HEK293T (cell line): Measurements from ENCODE around the gene MRPL12.

ENCODE experiments used
- CTCF ChIA-PET: fragments of 350-600 bp; formaldehyde crosslinking; extraction: SDS; loops from one replicate; lab custom pipeline; 2021; ENCODE audit warnings: antibody characterized with exemption, inconsistent platforms; lab: Yijun Ruan, JAX
- POLR2A ChIA-PET: fragments of 350-600 bp; formaldehyde crosslinking; extraction: SDS; loops from one replicate; lab custom pipeline; 2020; ENCODE audit warnings: antibody characterized with exemption, inconsistent platforms; lab: Yijun Ruan, JAX
- DNase-seq: peaks from one replicate; pipeline ENCODE4 v3.0.0; 2012; ENCODE audit warnings: mixed read lengths; ENCODE audit errors: extremely low spot score
- ARNT ChIP-seq: fragments of 450-650 bp; IDR thresholded peaks from 2 replicates; pipeline ENCODE4 v1.6.1; 2017; ENCODE audit warnings: mild to moderate bottlenecking
- BHLHE40 ChIP-seq: fragments of 450-650 bp; IDR thresholded peaks from 2 replicates; pipeline ENCODE4 v1.6.1; 2016; ENCODE audit warnings: mild to moderate bottlenecking, moderate library complexity, borderline replicate concordance
- CTBP1 ChIP-seq: fragments of 450-650 bp; IDR thresholded peaks from 2 replicates; pipeline ENCODE4 v1.6.1; 2016; ENCODE audit warnings: borderline replicate concordance
- ELF4 ChIP-seq: fragments of 450-650 bp; IDR thresholded peaks from 2 replicates; pipeline ENCODE4 v1.6.1; 2017; ENCODE audit warnings: antibody characterized with exemption
- FOXA1 ChIP-seq: fragments of 450-650 bp; IDR thresholded peaks from 2 replicates; pipeline ENCODE4 v1.6.1; 2016; ENCODE audit warnings: mild to moderate bottlenecking
- FOXK2 ChIP-seq: fragments of 450-650 bp; IDR thresholded peaks from 2 replicates; pipeline ENCODE4 v1.6.1; 2016; ENCODE audit warnings: mild to moderate bottlenecking
- FOXM1 ChIP-seq: fragments of 450-650 bp; IDR thresholded peaks from 2 replicates; pipeline ENCODE4 v1.6.1; 2017; ENCODE audit warnings: mild to moderate bottlenecking, borderline replicate concordance
- HDGF ChIP-seq: fragments of 450-650 bp; IDR thresholded peaks from 2 replicates; pipeline ENCODE4 v1.6.1; 2017; ENCODE audit warnings: antibody characterized with exemption, borderline replicate concordance
- L3MBTL2 ChIP-seq: fragments of 450-650 bp; conservative IDR thresholded peaks from 2 replicates; pipeline ENCODE4 v1.6.1; 2016; ENCODE audit warnings: mild to moderate bottlenecking
- LEF1 ChIP-seq: fragments of 450-650 bp; IDR thresholded peaks from 2 replicates; pipeline ENCODE4 v1.6.1; 2017; ENCODE audit warnings: mild to moderate bottlenecking, borderline replicate concordance
- NFRKB ChIP-seq: fragments of 450-650 bp; IDR thresholded peaks from 2 replicates; pipeline ENCODE4 v1.6.1; 2016; ENCODE audit warnings: mild to moderate bottlenecking, moderate library complexity
- SP1 ChIP-seq: fragments of 450-650 bp; IDR thresholded peaks from 2 replicates; pipeline ENCODE4 v1.6.1; 2017
- SUZ12 ChIP-seq: fragments of 450-650 bp; IDR thresholded peaks from 2 replicates; pipeline ENCODE4 v1.6.1; 2016; ENCODE audit warnings: mild to moderate bottlenecking
- TARDBP ChIP-seq: fragments of 450-650 bp; IDR thresholded peaks from 2 replicates; pipeline ENCODE4 v1.6.1; 2016
- ZNF384 ChIP-seq: fragments of 450-650 bp; IDR thresholded peaks from 2 replicates; pipeline ENCODE4 v1.6.1; 2016
- TF ChIP-seq, protein P1 (sequence below): fragments of 450-650 bp; IDR thresholded peaks from 2 replicates; pipeline ENCODE4 v1.6.1; 2016

MRPL12 gene

DNA sequence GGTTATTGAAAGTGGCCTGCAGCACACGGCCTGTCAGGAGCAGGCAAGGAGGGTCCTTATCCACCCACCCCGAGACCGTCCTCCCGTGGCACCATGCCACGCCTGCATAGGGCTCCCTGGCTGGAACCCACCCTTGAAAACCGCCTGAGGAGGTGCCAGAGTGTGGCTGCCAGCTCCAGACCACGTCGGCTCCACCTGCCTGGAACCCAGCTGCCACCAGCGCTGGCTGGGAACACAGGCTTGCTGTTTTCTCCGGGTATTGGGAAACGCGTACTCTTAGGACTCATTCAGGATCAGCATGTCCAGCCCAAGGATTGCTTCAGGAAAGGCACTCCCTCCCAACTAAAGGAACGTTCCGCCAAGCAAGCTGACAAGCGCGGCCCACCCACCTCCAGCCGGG is 26.3 kb upstream of the MRPL12 start:
- TF ChIP-seq FOXM1 (no peak), ARNT (no peak), FOXK2 (no peak)
- ChIA-PET CTCF (no interaction called here), POLR2A (interaction anchor here (0.8 to 2.0 kb wide), 4 partner anchors 10 to 24 kb away, joined by 3 to 21 read pairs (median 4); partner anchors contain the start of genes CCDC137 and OXLD1)
- DNase-seq: no peak

GRCh38 chr17:81680150-81680549 is 23.0 kb upstream of the MRPL12 start:
- DNase-seq: no peak
- CTCF ChIA-PET: no interaction called here
- TF ChIP-seq HDGF: no peak
- TF ChIP-seq FOXM1: no peak
- no peak for TF ChIP-seq SP1
- TF ChIP-seq, protein P1, sequence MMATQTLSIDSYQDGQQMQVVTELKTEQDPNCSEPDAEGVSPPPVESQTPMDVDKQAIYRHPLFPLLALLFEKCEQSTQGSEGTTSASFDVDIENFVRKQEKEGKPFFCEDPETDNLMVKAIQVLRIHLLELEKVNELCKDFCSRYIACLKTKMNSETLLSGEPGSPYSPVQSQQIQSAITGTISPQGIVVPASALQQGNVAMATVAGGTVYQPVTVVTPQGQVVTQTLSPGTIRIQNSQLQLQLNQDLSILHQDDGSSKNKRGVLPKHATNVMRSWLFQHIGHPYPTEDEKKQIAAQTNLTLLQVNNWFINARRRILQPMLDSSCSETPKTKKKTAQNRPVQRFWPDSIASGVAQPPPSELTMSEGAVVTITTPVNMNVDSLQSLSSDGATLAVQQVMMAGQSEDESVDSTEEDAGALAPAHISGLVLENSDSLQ: no peak
- no peak for TF ChIP-seq NFRKB
- TF ChIP-seq SUZ12: no peak
- POLR2A ChIA-PET: interaction anchor here (1.5 kb wide), 2 partner anchors 14 to 23 kb away, joined by 4 to 10 read pairs; partner anchors contain the start of genes CCDC137, MRPL12 and OXLD1

DNA sequence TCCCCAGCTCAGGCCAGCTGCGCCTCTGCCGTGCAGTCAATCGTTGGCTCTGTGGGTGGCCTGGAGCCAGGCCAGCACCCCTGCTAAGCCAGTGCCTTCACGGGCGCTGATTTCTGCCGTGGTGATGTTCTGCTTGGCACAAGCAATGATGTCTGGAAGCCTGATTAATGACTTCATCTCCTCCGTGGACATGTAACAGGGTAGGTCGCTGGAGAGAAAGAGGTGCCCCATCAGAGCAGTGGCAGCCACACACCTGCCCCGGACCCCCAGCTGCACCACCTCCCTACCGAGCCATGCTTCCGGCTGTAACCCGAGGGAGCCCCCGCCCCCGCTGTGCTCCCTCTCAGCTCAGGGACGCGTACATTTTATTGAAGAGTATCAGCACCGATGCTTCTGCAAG is 21.5 kb upstream of the MRPL12 start:
- no peak for TF ChIP-seq ARNT
- no peak for TF ChIP-seq CTBP1
- no peak for TF ChIP-seq TARDBP
- no peak for TF ChIP-seq SUZ12
- TF ChIP-seq FOXK2: no peak
- no peak for TF ChIP-seq NFRKB
- no peak for TF ChIP-seq ELF4
- TF ChIP-seq, protein P1: no peak
- TF ChIP-seq FOXM1: no peak
- no peak for TF ChIP-seq L3MBTL2
- TF ChIP-seq FOXA1: no peak
- TF ChIP-seq HDGF: no peak
- DNase-seq: no peak
- POLR2A ChIA-PET: interaction anchor here (2.6 to 6.2 kb wide), 4 partner anchors 8 to 21 kb away, joined by 19 to 120 read pairs (median 26); partner anchors contain the start of genes CCDC137, MRPL12 and OXLD1
- CTCF ChIA-PET: no interaction called here

GRCh38 chr17:81682565-81683207 is 20.5 kb upstream of the MRPL12 start:
- no peak for DNase-seq
- TF ChIP-seq ELF4 (no peak), NFRKB (no peak), BHLHE40 (no peak), CTBP1 (no peak), L3MBTL2 (no peak), ARNT (no peak), FOXM1 (no peak), HDGF (no peak), SUZ12 (no peak), TARDBP (no peak), FOXA1 (no peak), LEF1 (no peak), FOXK2 (no peak), ZNF384 (no peak), SP1 (no peak)
- TF ChIP-seq, protein P1: no peak
- ChIA-PET CTCF (interaction anchor here (1.7 kb wide), 1 partner anchor 20 kb away, joined by 5 read pairs; the partner anchor contains the start of gene MRPL12), POLR2A (interaction anchor here (1.2 to 6.2 kb wide), 12 partner anchors 9 to 387 kb away, joined by 3 to 120 read pairs (median 10); partner anchors contain the start of genes CCDC137, CENPX, LRRC45 and MRPL12)

GRCh38 chr17:81683208-81683583 is 20.0 kb upstream of the MRPL12 start:
- DNase-seq: no peak
- no peak for TF ChIP-seq SP1
- TF ChIP-seq HDGF: no peak
- TF ChIP-seq, protein P1: no peak
- no peak for TF ChIP-seq NFRKB
- TF ChIP-seq TARDBP: no peak
- no peak for TF ChIP-seq CTBP1
- POLR2A ChIA-PET: interaction anchor here (0.8 to 6.2 kb wide), 15 partner anchors 9 to 388 kb away, joined by 3 to 120 read pairs (median 7); partner anchors contain the start of genes CCDC137, CENPX, LRRC45 and MRPL12
- CTCF ChIA-PET: interaction anchor here (0.9 to 1.7 kb wide), 3 partner anchors 19 to 186 kb away, joined by 3 to 5 read pairs (median 3); partner anchors contain the start of gene MRPL12
